Neural progenitor cell (in vitro differentiated cells): ENCODE results near the gene MYH6.

ENCODE experiments used
- EZH2 ChIP-seq: fragments of 200-600 bp; sonication (generic); IDR thresholded peaks from 2 replicates; pipeline ENCODE4 v1.6.1; 2017; ENCODE audit warnings: antibody characterized with exemption, mild to moderate bottlenecking, moderate library complexity
- EZH2phosphoT487 ChIP-seq: fragments of 200-600 bp; sonication (generic); IDR thresholded peaks from 2 replicates; pipeline ENCODE4 v1.6.1; 2017; ENCODE audit warnings: antibody characterized with exemption
- TF ChIP-seq, protein P1 (sequence below): fragments of 200-600 bp; sonication (generic); IDR thresholded peaks from 2 replicates; pipeline ENCODE4 v1.5.1; 2017; ENCODE audit warnings: antibody characterized with exemption, mild to moderate bottlenecking

DNA sequence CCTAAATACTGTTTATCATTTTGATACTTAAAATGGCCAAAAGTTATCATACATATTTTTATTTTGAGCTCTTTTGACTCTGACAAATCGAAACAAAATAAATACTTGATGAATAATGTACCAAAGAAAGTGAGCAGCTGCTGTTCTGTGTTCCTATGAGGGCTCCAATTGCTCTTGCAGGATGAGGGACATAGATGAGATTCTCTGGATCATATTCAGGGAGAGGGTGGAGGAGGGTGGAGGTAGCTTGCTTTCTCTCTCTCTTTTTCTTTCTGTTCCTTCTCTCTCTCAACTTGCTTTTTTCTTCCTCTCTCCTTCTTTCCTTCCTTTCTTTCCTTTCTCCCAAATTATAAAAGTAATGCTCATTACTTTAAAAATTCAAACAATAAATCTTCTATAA lies 36.2 kb upstream of the MYH6 start:
- no peak for TF ChIP-seq EZH2
- TF ChIP-seq, protein P1, sequence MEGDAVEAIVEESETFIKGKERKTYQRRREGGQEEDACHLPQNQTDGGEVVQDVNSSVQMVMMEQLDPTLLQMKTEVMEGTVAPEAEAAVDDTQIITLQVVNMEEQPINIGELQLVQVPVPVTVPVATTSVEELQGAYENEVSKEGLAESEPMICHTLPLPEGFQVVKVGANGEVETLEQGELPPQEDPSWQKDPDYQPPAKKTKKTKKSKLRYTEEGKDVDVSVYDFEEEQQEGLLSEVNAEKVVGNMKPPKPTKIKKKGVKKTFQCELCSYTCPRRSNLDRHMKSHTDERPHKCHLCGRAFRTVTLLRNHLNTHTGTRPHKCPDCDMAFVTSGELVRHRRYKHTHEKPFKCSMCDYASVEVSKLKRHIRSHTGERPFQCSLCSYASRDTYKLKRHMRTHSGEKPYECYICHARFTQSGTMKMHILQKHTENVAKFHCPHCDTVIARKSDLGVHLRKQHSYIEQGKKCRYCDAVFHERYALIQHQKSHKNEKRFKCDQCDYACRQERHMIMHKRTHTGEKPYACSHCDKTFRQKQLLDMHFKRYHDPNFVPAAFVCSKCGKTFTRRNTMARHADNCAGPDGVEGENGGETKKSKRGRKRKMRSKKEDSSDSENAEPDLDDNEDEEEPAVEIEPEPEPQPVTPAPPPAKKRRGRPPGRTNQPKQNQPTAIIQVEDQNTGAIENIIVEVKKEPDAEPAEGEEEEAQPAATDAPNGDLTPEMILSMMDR, result no peak
- no peak for TF ChIP-seq EZH2phosphoT487
